Peyer's patch (tissue), 4 donors: ENCODE data around the gene MAP3K6. TPM values are rescaled to one million over a fixed set of nuclear protein-coding genes. Genes with fewer than 3 reads are reported as not detected.
A peak's percentile ranks its signal among the peaks of the same experiment; 100 is the strongest.

Experiments used
- DNase-seq, 3 donors: peaks; one replicate each; pipeline ENCODE4 v3.0.0-alpha.2; 2017 to 2019
- H3K27ac ChIP-seq, 4 donors: fragments of 200-600 bp; sonication (generic); one replicate each; pipeline ENCODE4 v1.5.1; 2016 to 2019
- H3K27me3 ChIP-seq, 2 donors: fragments of 200-600 bp; sonication (generic); one replicate each; pipeline ENCODE4 v1.5.1; 2019
- H3K36me3 ChIP-seq, 3 donors: fragments of 200-600 bp; sonication (generic); one replicate each; pipeline ENCODE4 v1.5.1; 2016 to 2019
- H3K4me1 ChIP-seq, 4 donors: fragments of 200-600 bp; sonication (generic); one replicate each; pipeline ENCODE4 v1.5.1; 2016 to 2019
- H3K4me3 ChIP-seq, 4 donors: fragments of 200-600 bp; sonication (generic); 1 replicate in 3 of 4; 2 replicates in 1 of 4; pipeline ENCODE4 v1.5.1; 2016 to 2019; ENCODE audit warnings: mild to moderate bottlenecking in 1 of 4
- H3K9me3 ChIP-seq, 4 donors: fragments of 200-600 bp; sonication (generic); one replicate each; pipeline ENCODE4 v1.5.1; 2016 to 2019; ENCODE audit warnings: mild to moderate bottlenecking in 1 of 4
- POLR2A ChIP-seq, 2 donors: fragments of 450-650 bp; IDR thresholded peaks; one replicate each; pipeline ENCODE4 v1.5.1; 2017; ENCODE audit warnings: antibody characterized with exemption in 2 of 2, mild to moderate bottlenecking in 2 of 2, moderate library complexity in 2 of 2
- total RNA-seq, 4 donors: library from RNA; depleted of rRNA; stranded (reverse); fragments of >200 nt; gene quantifications; one replicate each; pipeline ENCODE4 v1.1.0, GENCODE V29; 2016
- TF ChIP-seq, protein P1 (sequence below), 6 experiments: fragments of 450-650 bp in 4 of 6; fragments of 200-600 bp in 2 of 6; sonication (generic) in 1 of 6; IDR thresholded peaks; one replicate each; pipeline ENCODE4 v1.5.1; 2017 to 2019; ENCODE audit warnings: antibody characterized with exemption in 6 of 6, mild to moderate bottlenecking in 3 of 6, moderate library complexity in 1 of 6

The MAP3K6 gene
- total RNA-seq, 4 donors from 2014 or later = 6.3 to 124 (median 34.1) TPM

DNA sequence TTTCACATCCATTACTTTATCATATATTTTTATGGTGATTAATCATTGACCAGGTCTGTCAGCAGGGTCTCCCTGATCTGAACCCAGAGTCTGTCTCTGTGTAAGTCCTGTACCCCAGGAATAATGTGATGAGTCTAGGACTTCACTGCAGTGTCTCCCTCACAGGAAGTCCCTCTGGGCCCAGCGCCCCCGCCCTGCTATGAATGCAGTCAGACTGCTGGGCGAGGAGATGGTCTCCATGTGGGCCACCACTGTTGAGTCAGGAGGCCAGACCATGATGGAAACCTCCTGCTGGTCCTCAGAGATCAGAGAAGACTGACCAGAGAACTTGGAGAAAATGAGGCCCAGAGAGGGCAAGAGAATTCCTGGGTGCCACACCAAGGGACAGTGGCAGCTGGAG lies 35.3 kb downstream of the MAP3K6 start:
- TF ChIP-seq POLR2A (IDR thresholded peaks at IDR 0.05) = no peak
- TF ChIP-seq, protein P1, sequence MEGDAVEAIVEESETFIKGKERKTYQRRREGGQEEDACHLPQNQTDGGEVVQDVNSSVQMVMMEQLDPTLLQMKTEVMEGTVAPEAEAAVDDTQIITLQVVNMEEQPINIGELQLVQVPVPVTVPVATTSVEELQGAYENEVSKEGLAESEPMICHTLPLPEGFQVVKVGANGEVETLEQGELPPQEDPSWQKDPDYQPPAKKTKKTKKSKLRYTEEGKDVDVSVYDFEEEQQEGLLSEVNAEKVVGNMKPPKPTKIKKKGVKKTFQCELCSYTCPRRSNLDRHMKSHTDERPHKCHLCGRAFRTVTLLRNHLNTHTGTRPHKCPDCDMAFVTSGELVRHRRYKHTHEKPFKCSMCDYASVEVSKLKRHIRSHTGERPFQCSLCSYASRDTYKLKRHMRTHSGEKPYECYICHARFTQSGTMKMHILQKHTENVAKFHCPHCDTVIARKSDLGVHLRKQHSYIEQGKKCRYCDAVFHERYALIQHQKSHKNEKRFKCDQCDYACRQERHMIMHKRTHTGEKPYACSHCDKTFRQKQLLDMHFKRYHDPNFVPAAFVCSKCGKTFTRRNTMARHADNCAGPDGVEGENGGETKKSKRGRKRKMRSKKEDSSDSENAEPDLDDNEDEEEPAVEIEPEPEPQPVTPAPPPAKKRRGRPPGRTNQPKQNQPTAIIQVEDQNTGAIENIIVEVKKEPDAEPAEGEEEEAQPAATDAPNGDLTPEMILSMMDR (IDR thresholded peaks at IDR 0.05) = no peak
- Histone ChIP-seq H3K4me3 (no peak overlapping the region), H3K4me1 (peaks cover 0 to 4% (median 0%) of the 10 kb centered on the region in 4 donors), H3K36me3 (peaks cover 0 to 66% (median 0%) of the 10 kb centered on the region in 3 donors), H3K27me3 (no peaks in the 10 kb centered on the region), H3K9me3 (no peaks in the 10 kb centered on the region), H3K27ac (no peak overlapping the region)
- DNase-seq = no peak

DNA sequence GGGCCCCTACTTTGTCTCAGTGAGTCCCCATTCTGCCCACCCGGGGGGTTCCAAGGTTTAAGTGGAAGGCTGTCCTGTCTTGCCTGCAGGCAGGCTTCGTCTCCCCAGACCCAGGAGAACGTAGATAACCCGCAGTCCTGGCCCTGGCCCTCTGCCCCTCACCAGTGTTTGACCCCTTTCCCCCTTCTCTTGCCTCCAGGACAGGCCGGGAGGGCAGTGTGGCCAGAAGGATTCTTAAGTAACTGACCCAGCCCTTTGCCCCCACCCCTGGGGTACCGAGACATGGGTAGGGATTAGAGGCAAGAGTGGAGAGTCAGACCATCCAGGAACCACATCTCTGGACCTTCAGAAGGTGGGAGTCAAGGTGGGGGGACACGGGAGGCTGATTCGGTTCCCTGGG lies 36.0 kb downstream of the MAP3K6 start:
- Histone ChIP-seq H3K4me1 (peaks cover 0 to 6% (median 0%) of the 10 kb centered on the region in 4 donors), H3K4me3 (no peak overlapping the region), H3K9me3 (no peaks in the 10 kb centered on the region), H3K36me3 (peaks cover 0 to 65% (median 0%) of the 10 kb centered on the region in 3 donors), H3K27ac (no peak overlapping the region), H3K27me3 (no peaks in the 10 kb centered on the region)
- DNase-seq = no peak
- TF ChIP-seq, protein P1 (IDR thresholded peaks at IDR 0.05) = no peak
- TF ChIP-seq POLR2A (IDR thresholded peaks at IDR 0.05) = no peak

DNA sequence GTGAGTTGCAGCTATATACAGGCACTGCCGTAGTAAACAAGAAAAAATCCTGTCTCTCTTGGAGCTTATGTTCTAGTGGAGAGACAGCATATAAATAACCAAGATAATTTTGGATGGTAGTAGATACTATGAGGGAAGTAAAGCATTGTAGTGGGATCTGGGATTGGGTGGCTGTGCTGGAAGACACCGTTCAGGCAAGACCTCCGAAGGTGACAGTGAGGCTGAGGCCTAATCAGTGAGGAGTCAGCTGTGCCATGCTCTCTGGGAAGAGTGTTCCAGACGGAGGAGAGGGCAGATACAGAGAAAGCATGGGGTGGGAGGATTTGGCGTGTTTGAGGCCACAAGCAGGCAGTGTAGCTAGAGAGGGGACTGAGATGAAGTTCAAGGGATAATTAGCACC lies 38.8 kb downstream of the MAP3K6 start:
- H3K27me3 ChIP-seq = no peaks in the 10 kb centered on the region
- H3K9me3 ChIP-seq = no peaks in the 10 kb centered on the region
- peaks cover 0 to 47% (median 0%) of the 10 kb centered on the region in 3 donors for H3K36me3 ChIP-seq
- no peak for DNase-seq
- H3K4me1 ChIP-seq = peaks cover 0 to 17% (median 5%) of the 10 kb centered on the region in 4 donors
- no peak overlapping the region for H3K27ac ChIP-seq
- TF ChIP-seq POLR2A (IDR thresholded peaks at IDR 0.05) = no peak
- TF ChIP-seq, protein P1 (IDR thresholded peaks at IDR 0.05) = no peak
- H3K4me3 ChIP-seq = no peak overlapping the region

DNA sequence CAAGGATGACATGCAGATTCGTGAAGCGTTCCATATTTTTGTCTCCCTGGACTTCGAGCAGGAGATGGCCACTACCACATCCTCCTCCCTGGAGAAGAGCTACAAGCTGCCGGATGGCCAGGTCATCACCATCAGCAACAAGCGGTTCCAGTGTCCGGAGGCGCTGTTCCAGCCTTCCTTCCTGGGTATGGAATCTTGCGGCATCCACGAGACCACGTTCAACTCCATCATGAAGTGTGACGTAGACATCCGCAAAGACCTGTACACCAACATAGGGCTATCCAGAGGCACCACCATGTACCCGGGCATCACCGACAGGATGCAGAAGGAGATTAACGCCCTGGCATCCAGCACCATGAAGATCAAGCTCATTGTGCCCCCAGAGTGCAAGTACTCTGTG lies 41.5 kb downstream of the MAP3K6 start:
- no peak for DNase-seq
- no peak overlapping the region for H3K27ac ChIP-seq
- no peaks in the 10 kb centered on the region for H3K9me3 ChIP-seq
- peaks cover 0 to 29% (median 0%) of the 10 kb centered on the region in 3 donors for H3K36me3 ChIP-seq
- H3K4me1 ChIP-seq = peaks cover 0 to 19% (median 5%) of the 10 kb centered on the region in 4 donors
- H3K4me3 ChIP-seq = no peak overlapping the region
- TF ChIP-seq, protein P1 (IDR thresholded peaks at IDR 0.05) = no peak
- no peak for TF ChIP-seq POLR2A (IDR thresholded peaks at IDR 0.05)
- H3K27me3 ChIP-seq = no peaks in the 10 kb centered on the region

DNA sequence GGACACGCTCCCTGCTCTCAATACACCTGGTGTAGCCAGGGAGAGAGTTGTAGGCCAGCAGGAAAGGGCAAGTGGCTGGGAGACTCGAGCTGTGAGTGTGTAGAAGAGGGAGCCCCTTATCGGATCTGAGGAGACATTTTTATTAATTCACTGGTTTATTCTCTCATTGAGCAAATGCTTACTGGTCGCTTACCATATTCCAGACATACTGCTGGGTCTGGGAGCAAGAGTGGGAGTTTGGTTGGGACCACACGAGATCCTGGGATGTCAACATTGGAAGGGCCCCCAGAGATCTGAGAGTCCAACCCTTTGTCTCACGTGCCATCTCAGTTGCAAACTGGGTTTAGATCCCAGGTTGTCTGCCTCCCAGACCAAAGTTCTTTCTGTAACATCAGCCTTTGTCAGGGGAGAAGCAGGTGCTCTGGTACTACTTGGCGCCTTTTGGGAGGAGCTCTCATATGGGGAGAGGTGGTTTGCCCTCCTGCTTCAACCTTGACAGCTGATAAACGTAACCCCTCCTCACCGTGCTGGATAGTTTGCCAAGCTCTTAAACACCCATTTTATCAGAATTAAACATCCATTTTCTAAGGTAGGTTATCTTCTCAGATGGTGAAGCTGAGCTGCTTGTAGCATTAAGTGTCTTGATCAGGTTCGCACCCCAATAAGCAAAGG lies 44.1 kb downstream of the MAP3K6 start:
- H3K9me3 ChIP-seq = no peaks in the 10 kb centered on the region
- TF ChIP-seq, protein P1 (IDR thresholded peaks at IDR 0.05) = no peak
- TF ChIP-seq POLR2A (IDR thresholded peaks at IDR 0.05) = no peak
- peaks cover 0 to 20% (median 0%) of the 10 kb centered on the region in 3 donors for H3K36me3 ChIP-seq
- H3K27ac ChIP-seq = peak overlapping the region; percentile 85 to 92 (median 90)
- H3K4me1 ChIP-seq = peaks cover 0 to 19% (median 5%) of the 10 kb centered on the region in 4 donors
- no peaks in the 10 kb centered on the region for H3K27me3 ChIP-seq
- H3K4me3 ChIP-seq = peak overlapping the region; percentile 74 to 98 (median 95)
- DNase-seq = no peak
